Right renal pelvis (tissue), 4 donors: ENCODE data around the gene RNU1-3. TPM values are rescaled to one million over a fixed set of nuclear protein-coding genes. Genes with fewer than 3 reads are reported as not detected.
"Not testable (repeated sequence)": the region's sequence is repeated elsewhere in the genome, so short reads cannot be mapped to it uniquely, and the experiment has no call there.

ENCODE experiments used
- DNase-seq, 4 donors: peaks; one replicate each; pipeline ENCODE4 v3.0.0-alpha.2; 2013; ENCODE audit warnings: low read depth in 4 of 4, low spot score in 3 of 4, missing footprints in 1 of 4
- polyA plus RNA-seq, 4 donors: library from polyadenylated mRNA; unstranded; fragments of 120-200 nt; gene quantifications; one replicate each; pipeline ENCODE4 v1.2.1, GENCODE V29; 2013; ENCODE audit not compliant: insufficient read length in 4 of 4

The RNU1-3 gene
- polyA plus RNA-seq: not detected

DNA sequence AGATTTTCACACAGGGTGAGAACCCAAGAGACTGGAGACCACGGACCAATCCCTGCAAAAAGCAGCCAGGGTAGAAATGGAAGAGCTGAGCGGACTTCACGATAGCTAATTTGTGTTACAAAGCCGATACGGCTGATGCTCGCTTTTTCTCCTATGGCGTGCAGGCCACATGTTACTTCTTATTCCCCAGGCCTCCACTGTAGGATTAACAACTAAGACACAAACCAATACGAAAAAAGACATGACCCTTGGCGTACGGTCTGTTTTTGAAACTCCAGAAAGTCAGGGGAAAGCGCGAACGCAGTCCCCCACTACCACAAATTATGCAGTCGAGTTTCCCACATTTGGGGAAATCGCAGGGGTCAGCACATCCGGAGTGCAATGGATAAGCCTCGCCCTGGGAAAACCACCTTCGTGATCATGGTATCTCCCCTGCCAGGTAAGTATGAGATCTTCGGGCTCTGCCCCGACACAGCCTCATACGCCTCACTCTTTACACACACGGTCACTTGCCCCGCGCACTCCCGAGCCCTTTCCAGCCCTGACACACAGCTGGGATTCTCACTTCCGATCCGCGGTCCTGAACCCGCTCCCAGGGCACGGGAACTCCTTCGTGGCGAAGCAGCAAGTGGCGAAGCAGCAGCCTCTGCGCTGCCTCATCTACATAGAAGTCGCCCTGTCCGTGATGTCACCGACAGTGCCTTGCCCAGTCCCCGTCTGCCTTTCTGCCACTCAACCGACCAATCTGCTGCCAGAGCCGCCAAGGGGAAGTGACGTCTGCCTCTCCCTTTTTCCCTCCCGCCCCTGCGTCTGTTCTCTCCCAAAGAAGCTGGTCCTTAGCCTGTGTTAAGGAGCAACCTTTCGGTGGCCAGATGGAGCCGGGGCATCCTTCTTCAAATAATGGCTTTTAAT, at the start of gene RNU1-3:
TSS of gene RNU1-3 (minus strand) at position 447 of the 912 bp plus-strand sequence.
- DNase-seq: not testable (repeated sequence)

GRCh38 chr1:16713480-16713879, 46.7 kb upstream of the RNU1-3 start:
- not testable (repeated sequence) for DNase-seq

DNA sequence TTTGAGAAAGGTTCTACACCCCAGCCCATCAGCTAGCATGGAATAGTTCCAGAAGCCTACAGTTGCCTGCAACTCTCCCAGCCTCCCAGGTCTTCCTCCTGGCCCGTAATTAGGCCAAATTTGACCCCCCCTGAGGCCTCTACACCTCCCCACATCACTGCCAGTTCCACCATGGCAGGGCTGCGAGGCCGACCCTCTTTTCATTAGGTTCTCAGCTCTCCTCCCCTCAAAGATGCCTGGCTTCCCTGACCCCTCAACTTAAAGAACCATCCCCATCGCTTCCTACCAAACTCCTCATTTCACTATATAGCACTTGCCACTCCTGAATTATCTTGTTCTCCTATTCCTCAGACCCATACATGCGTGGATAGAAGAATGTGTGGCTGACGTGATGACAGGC, 46.2 kb upstream of the RNU1-3 start:
- not testable (repeated sequence) for DNase-seq

- DNase-seq: not testable (repeated sequence)
These were observed 45.8 kb upstream of the RNU1-3 start for GRCh38 chr1:16712582-16712981.

GRCh38 chr1:16712131-16712530, 45.4 kb upstream of the RNU1-3 start:
- DNase-seq: not testable (repeated sequence)

GRCh38 chr1:16710618-16711017, 43.9 kb upstream of the RNU1-3 start:
- not testable (repeated sequence) for DNase-seq

GRCh38 chr1:16709659-16710087, 42.9 kb upstream of the RNU1-3 start:
- DNase-seq: not testable (repeated sequence)

DNA sequence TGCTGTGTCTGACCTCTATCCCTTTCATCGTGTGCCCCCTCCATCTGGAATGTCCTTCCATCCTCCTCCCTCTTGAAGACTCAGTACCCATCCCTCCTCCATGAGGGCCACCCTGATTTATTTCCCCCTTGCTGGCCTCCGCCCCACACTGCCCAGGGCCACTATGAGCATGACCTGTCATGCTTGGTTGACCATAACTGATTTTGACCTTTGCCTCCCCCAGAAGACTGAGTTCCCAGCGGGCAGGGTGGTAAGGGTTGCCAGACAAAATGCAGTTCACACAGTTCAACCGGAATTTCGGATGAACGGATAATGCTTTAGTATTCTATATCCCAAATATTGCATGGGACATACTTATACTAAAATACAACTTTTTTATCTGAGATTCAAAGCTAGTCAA, 42.0 kb upstream of the RNU1-3 start:
- not testable (repeated sequence) for DNase-seq

DNA sequence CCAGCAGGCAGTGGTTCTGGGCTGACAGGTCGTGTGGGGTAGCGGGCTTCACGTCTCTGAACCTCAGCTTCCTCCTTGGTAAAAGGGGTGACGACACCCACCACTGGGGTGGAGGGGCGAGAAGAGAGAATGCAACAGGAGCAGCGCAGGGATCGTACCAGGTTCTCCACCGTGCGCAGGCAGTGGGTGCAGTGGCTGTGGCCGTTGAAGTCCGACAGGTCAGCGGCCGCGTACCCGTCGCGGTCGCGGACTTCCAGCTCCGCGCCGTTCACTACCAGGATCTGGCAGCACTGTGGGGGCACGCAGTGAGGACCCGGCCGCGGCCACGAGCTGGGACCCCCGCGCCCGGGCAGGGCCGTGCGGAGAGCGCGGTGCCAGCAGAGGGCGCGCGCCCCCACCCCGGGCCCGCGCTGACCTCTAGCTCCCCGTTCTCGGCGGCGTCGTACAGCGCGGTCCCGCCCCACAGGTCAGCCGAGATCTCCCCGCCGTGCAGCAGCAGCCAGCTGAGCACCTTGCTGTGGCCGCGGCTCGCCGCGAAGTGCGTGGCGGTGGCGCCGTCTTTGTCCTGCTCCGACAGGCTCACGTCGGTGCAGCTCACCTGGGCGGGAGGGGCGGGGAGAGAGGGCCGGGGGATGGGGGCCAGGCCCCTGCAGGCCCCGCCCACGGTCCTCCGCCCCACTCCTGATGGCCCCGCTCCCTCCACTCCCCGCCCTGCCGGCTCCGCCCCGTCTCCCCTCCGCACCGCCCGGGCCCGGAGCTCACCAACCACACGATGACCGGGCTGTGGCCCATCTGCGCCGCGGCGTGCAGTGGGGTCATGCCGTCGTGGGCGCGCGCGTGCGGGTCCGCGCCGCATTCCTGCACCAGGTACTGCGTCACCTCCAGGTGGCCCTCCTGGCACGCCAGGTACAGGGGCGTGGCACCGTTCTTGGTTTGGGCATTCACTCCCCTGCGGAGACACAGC, 40.7 kb upstream of the RNU1-3 start:
- not testable (repeated sequence) for DNase-seq

DNA sequence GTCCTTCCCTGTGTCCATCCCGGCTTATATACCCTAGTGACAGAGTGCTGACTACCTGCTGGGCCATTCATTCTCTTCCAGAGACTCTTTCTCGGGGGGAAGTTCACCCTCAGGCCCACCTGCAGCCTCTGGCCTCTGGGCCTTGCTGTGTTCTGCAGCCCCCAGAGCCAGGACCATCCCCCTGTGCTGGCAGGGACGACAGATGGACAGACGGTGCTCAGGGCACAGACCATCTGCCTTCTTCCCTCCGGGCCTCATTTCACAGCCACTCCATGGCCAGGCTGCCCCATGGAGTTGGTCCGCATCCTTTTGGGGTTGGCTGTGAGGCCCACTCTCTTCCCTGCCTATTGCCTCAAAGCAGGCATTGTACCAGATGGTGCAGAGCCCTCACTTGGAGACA, 39.6 kb upstream of the RNU1-3 start:
- DNase-seq: not testable (repeated sequence)

- DNase-seq: not testable (repeated sequence)
These were observed 37.9 kb upstream of the RNU1-3 start for GRCh38 chr1:16704502-16705100.

- not testable (repeated sequence) for DNase-seq
These were observed 37.3 kb upstream of the RNU1-3 start for GRCh38 chr1:16704076-16704475.

- DNase-seq: not testable (repeated sequence)
These were observed 36.9 kb upstream of the RNU1-3 start for GRCh38 chr1:16703602-16704001.

- DNase-seq: not testable (repeated sequence)
These were observed 36.4 kb upstream of the RNU1-3 start for GRCh38 chr1:16703141-16703540.

- not testable (repeated sequence) for DNase-seq
These were observed 35.5 kb upstream of the RNU1-3 start for GRCh38 chr1:16702280-16702679.

- DNase-seq: not testable (repeated sequence)
These were observed 34.4 kb upstream of the RNU1-3 start for GRCh38 chr1:16701189-16701588.

- not testable (repeated sequence) for DNase-seq
These were observed 33.6 kb upstream of the RNU1-3 start for GRCh38 chr1:16700138-16700895.

DNA sequence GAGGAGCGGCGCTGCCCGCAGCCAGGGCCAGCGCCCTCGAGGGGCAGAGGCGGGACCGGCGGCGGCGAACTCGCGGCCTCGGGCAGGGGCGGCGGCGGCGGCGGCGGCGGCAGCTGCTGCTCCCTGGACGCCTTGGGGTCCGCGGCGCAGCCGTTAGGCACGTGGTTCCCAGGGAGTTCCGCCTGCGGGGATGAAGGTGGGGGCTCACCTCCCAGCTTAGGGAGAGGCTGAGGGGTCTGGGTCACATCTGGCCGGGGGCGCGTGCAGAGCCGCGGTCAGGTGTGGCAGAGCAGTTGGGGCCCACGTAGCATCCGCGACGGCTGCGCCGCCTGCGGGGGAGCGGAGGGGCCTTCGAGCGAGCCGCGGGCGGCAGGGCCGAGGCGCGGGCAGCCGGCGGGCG, 32.7 kb upstream of the RNU1-3 start:
- DNase-seq: not testable (repeated sequence)

- DNase-seq: not testable (repeated sequence)
These were observed 30.4 kb upstream of the RNU1-3 start for GRCh38 chr1:16697152-16697551.
